Endothelial cell of umbilical vein (primary cell): Measurements from ENCODE around the gene TTC33. TPM values are rescaled to one million over a fixed set of nuclear protein-coding genes. Genes with fewer than 3 reads are reported as not detected.

Experiments used
- BruUV-seq: library from RNA; stranded (reverse); fragments of 400-500 nt; replicated peaks from 2 replicates; lab custom pipeline; 2021; lab: Mats Ljungman, UMichigan
- CTCF ChIA-PET: fragments of 300-600, 350-600 bp; sonication (Branson Sonifier 250); formaldehyde crosslinking; loops from one replicate; lab custom pipeline; 2021; ENCODE audit warnings: antibody characterized with exemption, inconsistent platforms; lab: Charles Lee
- POLR2A ChIA-PET: fragments of 300-600, 350-600 bp; sonication (Branson Sonifier 250); formaldehyde crosslinking; loops from one replicate; lab custom pipeline; 2021; ENCODE audit warnings: antibody characterized with exemption, inconsistent platforms; lab: Charles Lee
- DNase-seq: peaks from one replicate; pipeline ENCODE4 v3.0.0-alpha.2; 2011; ENCODE audit warnings: low read depth, low spot score
- FAIRE-seq: peaks from 2 replicates; lab custom pipeline; 2011; peaks lifted over from hg19 to GRCh38; lab: Jason Lieb, UNC
- H2AFZ ChIP-seq: 2 replicates; pipeline ENCODE4 v1.6.0; 2012; ENCODE audit warnings: low read depth, low read length, control low read depth, inconsistent platforms
- H3K27ac ChIP-seq: 2 replicates; pipeline ENCODE4 v1.5.1; 2011; ENCODE audit warnings: low read depth, mild to moderate bottlenecking, control low read depth, low read length, moderate library complexity; ENCODE audit not compliant: insufficient read depth
- H3K27me3 ChIP-seq, 2 experiments: 2 replicates each; pipeline versions ENCODE4 v1.6.0 to v1.6.1; 2011; ENCODE audit warnings: low read length in 2 of 2, mixed read lengths in 1 of 2; ENCODE audit not compliant: control insufficient read depth in 2 of 2, insufficient read depth in 2 of 2
- H3K36me3 ChIP-seq, 2 experiments: 2 replicates in 1 of 2; 3 replicates in 1 of 2; pipeline ENCODE4 v1.5.1; 2011; ENCODE audit warnings: low read length in 2 of 2, mild to moderate bottlenecking in 1 of 2, moderate library complexity in 1 of 2; ENCODE audit not compliant: control insufficient read depth in 2 of 2, insufficient read depth in 2 of 2; ENCODE audit errors: extremely low read depth in 1 of 2
- H3K4me1 ChIP-seq: 3 replicates; pipeline ENCODE4 v1.5.1; 2011; ENCODE audit warnings: mild to moderate bottlenecking, low read length; ENCODE audit not compliant: control insufficient read depth, insufficient read depth; ENCODE audit errors: extremely low read depth
- H3K4me2 ChIP-seq: 2 replicates; pipeline ENCODE4 v1.6.1; 2011; ENCODE audit warnings: low read length, control low read depth, mixed read lengths; ENCODE audit not compliant: insufficient read depth
- H3K4me3 ChIP-seq, 3 experiments: fragments of 200-600 bp in 1 of 3; sonication (generic), shearing (Covaris generic) in 1 of 3; replicated peaks in 1 of 3; 2 replicates each; pipeline ENCODE4 v1.5.1; 2011 to 2016; ENCODE audit warnings: control low read depth in 3 of 3, low read length in 3 of 3, mild to moderate bottlenecking in 2 of 3, inconsistent platforms in 1 of 3, low read depth in 1 of 3, moderate library complexity in 1 of 3; ENCODE audit not compliant: insufficient read depth in 1 of 3
- H3K79me2 ChIP-seq: 2 replicates; pipeline ENCODE4 v1.6.0; 2012; ENCODE audit warnings: low read length, inconsistent platforms; ENCODE audit not compliant: control insufficient read depth, insufficient read depth
- H3K9ac ChIP-seq: replicated peaks from 2 replicates; pipeline ENCODE3; 2011; ENCODE audit warnings: low read length, control low read depth; ENCODE audit not compliant: insufficient read depth; ENCODE audit errors: extremely low read depth
- H3K9me1 ChIP-seq: replicated peaks from 3 replicates; pipeline ENCODE4 v1.6.0; 2011; ENCODE audit warnings: mild to moderate bottlenecking, low read length; ENCODE audit not compliant: control insufficient read depth, insufficient read depth; ENCODE audit errors: extremely low read depth
- H3K9me3 ChIP-seq: replicated peaks from 2 replicates; pipeline ENCODE4 v1.5.1; 2012; ENCODE audit warnings: low read length, inconsistent platforms; ENCODE audit not compliant: control insufficient read depth, insufficient read depth
- H4K20me1 ChIP-seq: replicated peaks from 2 replicates; pipeline ENCODE3; 2011; ENCODE audit warnings: mild to moderate bottlenecking, low read length; ENCODE audit not compliant: control insufficient read depth, insufficient read depth; ENCODE audit errors: extremely low read depth
- CTCF ChIP-seq, 2 donors: IDR thresholded peaks; 1 replicate in 1 of 2; 2 replicates in 1 of 2; pipeline ENCODE4 v1.5.1; 2011; ENCODE audit warnings: low read length in 2 of 2, mild to moderate bottlenecking in 2 of 2, moderate library complexity in 2 of 2, control low read depth in 1 of 2, inconsistent platforms in 1 of 2, low read depth in 1 of 2; ENCODE audit not compliant: insufficient read depth in 1 of 2; ENCODE audit errors: extremely low read depth in 1 of 2
- POLR2A ChIP-seq: IDR thresholded peaks from 2 replicates; pipeline ENCODE4 v1.6.1; 2012; ENCODE audit warnings: low read depth, mild to moderate bottlenecking, control low read depth, low read length
- POLR2AphosphoS5 ChIP-seq: IDR thresholded peaks from 2 replicates; pipeline ENCODE4 v1.6.1; 2012; ENCODE audit warnings: low read depth, mild to moderate bottlenecking, control low read depth, low read length, moderate library complexity; ENCODE audit not compliant: insufficient read depth
- dilution Hi-C: fragments of 300-500 bp; cut with MboI; formaldehyde crosslinking; loops from one replicate; pipeline ENCODE4 v1.15.0; 2019; ENCODE audit warnings: low sequenced_read_pairs; ENCODE audit not compliant: extremely low pct_ligation_motif_present
- intact Hi-C: fragments of 100-400 bp; cut with micrococcal nuclease; formaldehyde crosslinking; loops from one replicate; pipeline ENCODE4 v1.10.0; 2022
- polyA plus RNA-seq, 4 experiments: library from polyadenylated mRNA; depleted of rRNA in 3 of 4; stranded (reverse) in 3 of 4; unstranded in 1 of 4; fragments of >200 nt; gene quantifications; 2 replicates each; pipeline versions ENCODE4 v1.2.1 to v1.2.3, GENCODE V29; 2011 to 2012; ENCODE audit warnings: missing spikeins in 1 of 4
- total RNA-seq: library from RNA; stranded (reverse); gene quantifications from 2 replicates; pipeline ENCODE4 v1.2.3, GENCODE V29; 2021
- TF ChIP-seq, protein P1 (sequence below): IDR thresholded peaks from 2 replicates; pipeline ENCODE4 v1.6.1; 2011; ENCODE audit not compliant: insufficient read depth, insufficient read length

Gene TTC33
- total and polyA plus RNA-seq, 2 donors (not counting 3 experiments of a cell fraction or from before 2014, with no cell fraction given) = 2.2 to 11.7 TPM

GRCh38 chr5:40755093-40755406 lies 711 bp downstream of the TTC33 start:
- ChIA-PET CTCF (interaction anchor here (0.6 to 1.8 kb wide), 5 partner anchors 10 to 1174 kb away, joined by 3 to 4 read pairs (median 3); no protein-coding TSS in a partner anchor), POLR2A (no interaction called here)
- Histone ChIP-seq H3K9me1 (no peaks in the 10 kb centered on the region), H3K4me1 (peaks cover 10% of the 10 kb centered on the region), H3K4me2 (peak overlapping the region; percentile 94), H2AFZ (peak overlapping the region; percentile 15), H4K20me1 (no peaks in the 10 kb centered on the region), H3K27me3 (no peaks in the 10 kb centered on the region), H3K79me2 (peaks cover 26% of the 10 kb centered on the region), H3K4me3 (peak overlapping the region; percentile 55 to 92 (median 86)), H3K27ac (peak overlapping the region; percentile 75), H3K36me3 (no peaks in the 10 kb centered on the region), H3K9me3 (no peaks in the 10 kb centered on the region), H3K9ac (peak overlapping the region; percentile 91)
- TF ChIP-seq POLR2A (peak; percentile 47), CTCF (IDR thresholded peaks at IDR 0.05; ENCODE audit: extremely low read depth in 1 of 2, insufficient read depth in 1 of 2, low read depth in 1 of 2, low read length in 2 of 2) (peak; percentile 52 to 56)
- TF ChIP-seq, protein P1, sequence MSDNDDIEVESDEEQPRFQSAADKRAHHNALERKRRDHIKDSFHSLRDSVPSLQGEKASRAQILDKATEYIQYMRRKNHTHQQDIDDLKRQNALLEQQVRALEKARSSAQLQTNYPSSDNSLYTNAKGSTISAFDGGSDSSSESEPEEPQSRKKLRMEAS = no peak
- peak; percentile 79 for FAIRE-seq
- no TSS peak for BruUV-seq
- intact Hi-C loops = loop anchor here (1.0 kb wide), 3 partner anchors 43 to 124 kb away; partner anchors contain the start of genes PRKAA1 and RPL37
- dilution Hi-C loops = no loop called here
- peak; percentile 83 for DNase-seq

DNA sequence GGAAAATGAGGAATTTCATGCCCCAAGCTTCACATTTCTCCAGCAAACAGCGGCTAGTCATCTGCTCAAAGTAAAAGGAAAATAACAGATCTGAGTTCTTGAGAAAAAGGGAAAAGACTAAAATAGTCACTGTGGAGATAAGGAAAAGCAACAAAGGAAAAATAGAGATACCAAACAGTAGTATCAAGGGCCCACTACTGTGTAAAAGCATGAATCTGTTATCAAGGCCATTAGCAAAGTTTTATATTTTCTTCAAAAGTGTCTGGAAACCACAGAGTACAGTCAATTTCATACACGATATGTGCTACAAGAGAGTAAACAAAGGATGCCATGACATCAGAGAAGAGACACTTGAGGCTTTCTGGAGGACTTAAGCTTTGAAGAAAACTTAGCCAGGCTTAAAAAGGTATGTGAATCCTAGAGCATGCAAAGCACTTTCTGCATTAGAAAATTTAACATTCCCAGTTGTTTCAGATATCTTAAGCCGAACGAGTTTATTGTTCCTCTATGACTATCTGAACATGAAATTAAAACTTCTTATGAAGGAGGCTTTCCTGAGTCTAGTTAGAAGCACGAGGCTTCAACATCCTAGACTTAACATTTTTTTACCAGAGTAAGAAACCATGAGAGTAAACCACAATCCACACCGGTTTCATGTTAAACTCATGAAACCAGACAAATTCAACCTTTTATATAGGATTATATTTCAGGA lies 1.2 kb downstream of the TTC33 start:
- H2AFZ ChIP-seq = peak overlapping the region; percentile 13
- CTCF ChIA-PET = interaction anchor here (1.0 to 1.8 kb wide), 4 partner anchors 11 to 1174 kb away, joined by 3 to 4 read pairs (median 4); no protein-coding TSS in a partner anchor
- BruUV-seq = TSS peak; percentile 17
- H3K36me3 ChIP-seq = no peaks in the 10 kb centered on the region
- no peak for FAIRE-seq
- peak overlapping the region; percentile 55 to 92 (median 86) for H3K4me3 ChIP-seq
- H3K27me3 ChIP-seq = no peaks in the 10 kb centered on the region
- H3K27ac ChIP-seq = peak overlapping the region; percentile 75
- no peaks in the 10 kb centered on the region for H4K20me1 ChIP-seq
- peak overlapping the region; percentile 94 for H3K4me2 ChIP-seq
- DNase-seq = peak; percentile 75
- dilution Hi-C loops (no loop called here), intact Hi-C loops (loop anchor here (1.0 kb wide), 3 partner anchors 44 to 125 kb away; partner anchors contain the start of genes PRKAA1 and RPL37)
- TF ChIP-seq CTCF (IDR thresholded peaks at IDR 0.05; ENCODE audit: extremely low read depth in 1 of 2, insufficient read depth in 1 of 2, low read depth in 1 of 2, low read length in 2 of 2) = no peak
- no peak for TF ChIP-seq POLR2AphosphoS5
- H3K79me2 ChIP-seq = peaks cover 27% of the 10 kb centered on the region
- POLR2A ChIA-PET = no interaction called here
- H3K9ac ChIP-seq = peak overlapping the region; percentile 91
- peaks cover 10% of the 10 kb centered on the region for H3K4me1 ChIP-seq
- H3K9me3 ChIP-seq = no peaks in the 10 kb centered on the region
- no peaks in the 10 kb centered on the region for H3K9me1 ChIP-seq
